Mesodermal cell (in vitro differentiated cells): Measurements from ENCODE around the gene ZNF618.

Source experiments
- H3K27ac ChIP-seq: 2 replicates; pipeline ENCODE4 v1.7.0; 2013; ENCODE audit warnings: mild to moderate bottlenecking, low read depth, low read length, moderate library complexity; ENCODE audit not compliant: severe bottlenecking
- H3K36me3 ChIP-seq: 2 replicates; pipeline ENCODE4 v1.7.1; 2013; ENCODE audit warnings: mild to moderate bottlenecking, low read length, moderate library complexity; ENCODE audit not compliant: control insufficient read depth, insufficient read depth
- H3K4me1 ChIP-seq: one replicate; pipeline ENCODE4 v1.7.1; 2013; ENCODE audit warnings: mild to moderate bottlenecking, low read length; ENCODE audit not compliant: insufficient read depth, control insufficient read depth, poor library complexity, severe bottlenecking
- H3K4me3 ChIP-seq: 2 replicates; pipeline ENCODE4 v1.7.0; 2013; ENCODE audit warnings: low read length, control low read depth, mild to moderate bottlenecking; ENCODE audit not compliant: insufficient read depth, poor library complexity, severe bottlenecking; ENCODE audit errors: extremely low read depth
- H3K9me3 ChIP-seq: 2 replicates; pipeline ENCODE4 v1.7.1; 2013; ENCODE audit warnings: mild to moderate bottlenecking, low read length, moderate library complexity; ENCODE audit not compliant: control insufficient read depth
- WGBS, 2 experiments: methylation state at CpG; one replicate each; pipeline ENCODE4 v1.1.5; 2013; ENCODE audit warnings: missing lambda C conversion rate in 2 of 2; ENCODE audit not compliant: insufficient coverage in 2 of 2; 5-methylcytosine and 5-hydroxymethylcytosine counted together

The ZNF618 gene

DNA sequence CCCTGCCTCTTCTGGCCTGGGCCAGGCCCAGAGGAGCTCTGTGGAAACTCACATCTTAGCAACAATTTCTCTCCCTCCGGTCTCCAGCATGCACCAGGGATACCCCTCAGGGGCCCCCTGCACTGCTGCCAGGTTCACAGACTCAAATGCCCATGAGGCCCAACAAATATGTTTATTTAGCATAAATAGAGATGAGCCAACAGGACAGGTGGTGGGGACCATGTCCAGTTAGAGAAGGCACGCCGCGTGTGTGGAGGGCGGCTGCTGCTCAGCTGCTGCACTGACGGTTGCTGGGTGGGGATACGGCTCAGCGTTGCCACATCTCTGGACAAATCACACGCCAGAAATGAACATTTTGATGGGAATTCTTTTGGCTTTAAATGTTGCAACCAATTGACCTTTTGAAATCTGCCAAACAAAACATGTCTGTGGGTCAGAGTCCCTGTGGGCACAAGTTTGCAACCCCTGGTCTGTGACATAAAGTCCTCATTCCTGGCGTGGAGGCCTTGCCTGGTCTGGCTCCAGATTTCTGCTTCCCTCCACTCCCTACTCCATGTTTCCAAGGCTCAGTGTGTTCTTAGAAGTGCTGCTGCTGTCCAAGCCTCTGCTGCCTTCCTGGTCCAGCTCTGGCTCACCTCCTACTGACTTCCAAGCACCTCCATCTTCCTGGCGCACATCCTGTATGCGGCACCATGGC is 113.1 kb downstream of the ZNF618 start:
- 92 to 95% methylated on average over 11 of the region's 12 CpGs for WGBS, 2 experiments
- peaks cover 9% of the 10 kb centered on the region for H3K4me1 ChIP-seq
- H3K4me3 ChIP-seq = no peak overlapping the region
- no peaks in the 10 kb centered on the region for H3K9me3 ChIP-seq
- no peak overlapping the region for H3K27ac ChIP-seq
- peaks cover 46% of the 10 kb centered on the region for H3K36me3 ChIP-seq

GRCh38 chr9:113989714-113990569 is 113.8 kb downstream of the ZNF618 start:
- Histone ChIP-seq H3K4me3 (no peak overlapping the region), H3K9me3 (no peaks in the 10 kb centered on the region), H3K27ac (no peak overlapping the region), H3K4me1 (peaks cover 9% of the 10 kb centered on the region), H3K36me3 (peaks cover 45% of the 10 kb centered on the region)
- WGBS, 2 experiments = 92 to 95% methylated on average over 4 to 5 of the region's 5 CpGs

DNA sequence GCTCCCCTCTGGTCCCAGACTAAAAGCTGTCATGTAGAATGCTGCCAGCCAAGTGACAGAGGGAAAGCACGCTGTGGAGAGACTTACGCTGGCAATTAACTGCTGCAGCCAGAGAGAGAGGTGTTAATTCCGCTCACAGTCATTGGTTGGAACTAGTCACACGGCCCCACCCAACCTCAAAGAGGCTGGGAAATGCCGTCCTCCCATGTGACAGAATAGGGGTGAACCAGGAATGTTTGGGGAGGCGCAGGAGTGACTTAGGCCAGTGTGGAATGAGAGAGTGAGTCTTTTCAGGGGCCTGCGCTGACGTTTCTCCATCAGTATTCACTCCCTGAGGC is 114.4 kb downstream of the ZNF618 start:
- no peak overlapping the region for H3K27ac ChIP-seq
- H3K4me3 ChIP-seq = no peak overlapping the region
- H3K36me3 ChIP-seq = peaks cover 40% of the 10 kb centered on the region
- no peaks in the 10 kb centered on the region for H3K9me3 ChIP-seq
- peaks cover 9% of the 10 kb centered on the region for H3K4me1 ChIP-seq
- 78 to 89% methylated on average over 4 to 8 of the region's 8 CpGs for WGBS, 2 experiments

- no peak overlapping the region for H3K27ac ChIP-seq
- H3K4me3 ChIP-seq = no peak overlapping the region
- H3K4me1 ChIP-seq = peaks cover 6% of the 10 kb centered on the region
- peaks cover 39% of the 10 kb centered on the region for H3K36me3 ChIP-seq
- no peaks in the 10 kb centered on the region for H3K9me3 ChIP-seq
- WGBS, 2 experiments = 78 to 88% methylated on average over 3 to 5 of the region's 5 CpGs
These were observed 114.9 kb downstream of the ZNF618 start for GRCh38 chr9:113990975-113991471.

DNA sequence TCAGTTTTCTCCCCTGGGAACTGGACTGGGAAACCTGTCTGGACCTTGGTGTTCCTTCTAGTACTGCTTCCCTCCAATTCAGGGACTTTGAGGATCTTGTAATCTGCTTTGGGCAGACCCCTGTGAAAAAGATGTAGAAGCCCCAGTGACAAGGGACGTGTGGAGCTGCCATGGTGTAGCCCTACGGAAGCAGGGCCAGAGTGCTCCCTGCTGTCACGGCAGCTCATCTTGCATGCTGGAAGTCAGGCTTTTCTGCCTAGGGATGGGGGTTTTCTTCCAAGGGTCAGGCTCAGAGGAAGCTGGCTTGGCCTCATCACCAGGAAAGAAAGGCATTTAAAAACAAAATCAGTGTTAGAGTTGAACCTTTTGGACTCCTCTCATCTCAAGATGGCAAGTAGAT is 115.6 kb downstream of the ZNF618 start:
- Histone ChIP-seq H3K4me3 (no peak overlapping the region), H3K9me3 (no peaks in the 10 kb centered on the region), H3K27ac (no peak overlapping the region), H3K4me1 (no peaks in the 10 kb centered on the region), H3K36me3 (peaks cover 36% of the 10 kb centered on the region)
- 80 to 81% methylated on average over 3 of the region's 3 CpGs for WGBS, 2 experiments

DNA sequence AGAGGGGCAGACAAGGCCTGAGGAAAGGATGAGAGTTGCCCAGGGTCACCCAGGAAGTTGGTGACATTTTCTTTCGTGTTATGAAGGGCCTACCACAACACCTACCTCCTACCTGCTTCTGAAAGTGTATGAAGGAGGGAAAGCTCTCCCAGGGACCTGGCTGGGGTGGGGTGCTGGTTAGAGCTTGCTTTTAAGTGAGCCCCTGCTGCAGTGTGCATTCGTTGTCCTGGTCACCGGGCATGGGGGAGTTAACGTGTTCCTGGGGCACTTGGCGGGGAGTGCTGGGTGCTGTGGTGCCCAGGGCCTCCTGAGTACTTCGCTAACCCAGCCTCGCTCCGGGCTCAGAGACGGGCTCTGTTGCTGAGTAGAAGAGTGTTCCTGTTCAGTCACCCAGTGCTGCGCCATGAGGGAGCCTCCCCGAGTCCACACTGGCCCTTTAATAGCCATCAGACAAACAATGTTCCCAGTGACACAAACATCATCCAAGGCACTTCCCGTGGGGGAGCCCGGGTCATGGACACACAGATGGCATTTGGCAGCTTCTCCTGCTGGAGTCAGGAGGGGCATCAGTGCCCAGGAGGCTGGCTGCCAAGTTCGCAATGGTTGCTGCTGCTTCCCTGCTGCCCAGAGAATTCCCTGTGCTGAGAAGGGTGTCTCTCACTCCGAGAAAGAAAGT is 116.3 kb downstream of the ZNF618 start:
- H3K9me3 ChIP-seq = no peaks in the 10 kb centered on the region
- H3K36me3 ChIP-seq = peaks cover 40% of the 10 kb centered on the region
- WGBS, 2 experiments = 94 to 95% methylated on average over 11 to 14 of the region's 15 CpGs
- no peak overlapping the region for H3K27ac ChIP-seq
- H3K4me3 ChIP-seq = no peak overlapping the region
- no peaks in the 10 kb centered on the region for H3K4me1 ChIP-seq

GRCh38 chr9:113992994-113993393 is 116.9 kb downstream of the ZNF618 start:
- Histone ChIP-seq H3K4me3 (no peak overlapping the region), H3K4me1 (no peaks in the 10 kb centered on the region), H3K36me3 (peaks cover 40% of the 10 kb centered on the region), H3K27ac (no peak overlapping the region), H3K9me3 (no peaks in the 10 kb centered on the region)
- WGBS, 2 experiments = 75 to 84% methylated on average over 4 to 6 of the region's 6 CpGs

GRCh38 chr9:113993838-113994540 is 117.9 kb downstream of the ZNF618 start:
- H3K9me3 ChIP-seq = no peaks in the 10 kb centered on the region
- no peak overlapping the region for H3K27ac ChIP-seq
- WGBS, 2 experiments = 92 to 94% methylated on average over 12 to 13 of the region's 14 CpGs
- H3K36me3 ChIP-seq = peaks cover 38% of the 10 kb centered on the region
- H3K4me3 ChIP-seq = no peak overlapping the region
- H3K4me1 ChIP-seq = no peaks in the 10 kb centered on the region

DNA sequence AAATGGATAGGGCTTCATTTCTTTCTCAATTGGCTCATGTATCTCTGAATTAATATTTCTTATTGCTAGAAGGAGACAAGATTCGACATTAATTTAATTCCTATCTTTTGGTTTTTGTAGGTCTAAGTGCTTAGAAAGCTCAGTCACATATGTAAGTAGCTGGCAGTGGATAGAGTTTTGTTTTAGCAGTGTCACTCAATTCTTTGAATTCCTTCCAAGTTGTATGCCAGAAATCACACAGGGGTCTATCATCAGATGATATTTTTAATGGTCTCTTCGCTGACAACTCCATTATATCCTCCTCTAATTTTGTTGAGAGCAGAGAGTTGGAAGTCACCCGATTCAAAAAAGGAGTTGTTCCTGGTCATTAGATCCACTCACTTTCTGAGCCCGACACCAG is 119.3 kb downstream of the ZNF618 start:
- peaks cover 28% of the 10 kb centered on the region for H3K36me3 ChIP-seq
- H3K4me3 ChIP-seq = no peak overlapping the region
- WGBS, 2 experiments = 94 to 100% methylated on average over 2 of the region's 4 CpGs
- H3K4me1 ChIP-seq = no peaks in the 10 kb centered on the region
- H3K9me3 ChIP-seq = no peaks in the 10 kb centered on the region
- no peak overlapping the region for H3K27ac ChIP-seq

DNA sequence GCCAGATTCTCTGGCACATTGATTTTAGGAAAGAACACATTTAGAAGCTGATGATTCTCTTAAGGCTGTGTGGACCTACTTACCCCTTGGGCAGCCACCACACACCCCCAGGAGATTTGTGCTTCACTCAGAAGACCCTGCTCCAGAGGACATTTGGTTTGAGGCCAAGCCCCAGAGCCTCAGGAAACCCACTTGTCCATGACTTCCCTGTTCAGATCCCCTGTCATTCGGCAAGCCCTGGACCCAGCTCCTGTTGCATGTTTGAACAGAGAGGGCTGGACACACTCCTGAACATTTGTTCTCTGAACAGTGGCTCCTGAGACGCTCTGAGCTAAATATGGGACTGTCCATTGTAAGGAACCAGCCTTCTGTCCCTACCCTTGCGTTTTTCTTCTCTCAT is 119.9 kb downstream of the ZNF618 start:
- 86 to 94% methylated on average over 2 to 3 of the region's 3 CpGs for WGBS, 2 experiments

More for the DNA sequence above, 119.9 kb downstream of the ZNF618 start:
- Histone ChIP-seq H3K9me3 (no peaks in the 10 kb centered on the region), H3K36me3 (peaks cover 29% of the 10 kb centered on the region), H3K4me3 (no peak overlapping the region), H3K4me1 (no peaks in the 10 kb centered on the region), H3K27ac (no peak overlapping the region)
